DND-41 (cell line): ENCODE measurements around the gene KBTBD4.

Source experiments
- ATAC-seq: fragments of 200-7000 bp; cut with Tn5 transposase; 3 replicates; pipeline ENCODE4 v1.9.1; 2021; ENCODE audit warnings: low read depth; ENCODE audit not compliant: insufficient read depth
- DNase-seq: peaks from one replicate; pipeline ENCODE4 v3.0.0-alpha.2; 2020
- H2AFZ ChIP-seq: 2 replicates; pipeline ENCODE4 v1.6.0; 2012; ENCODE audit warnings: low read depth, low read length
- H3K27ac ChIP-seq: 2 replicates; pipeline ENCODE4 v1.5.1; 2012; ENCODE audit warnings: low read length, inconsistent platforms
- H3K27me3 ChIP-seq: fragments of 200-600 bp; sonication (generic); 2 replicates; pipeline ENCODE4 v1.6.0; 2012; ENCODE audit warnings: low read length, mild to moderate bottlenecking, inconsistent platforms; ENCODE audit not compliant: insufficient read depth, poor library complexity
- H3K36me3 ChIP-seq: 2 replicates; pipeline ENCODE4 v1.5.1; 2012; ENCODE audit warnings: low read length, inconsistent platforms; ENCODE audit not compliant: insufficient read depth
- H3K4me1 ChIP-seq: 2 replicates; pipeline ENCODE4 v1.5.1; 2012; ENCODE audit warnings: mild to moderate bottlenecking, low read length; ENCODE audit not compliant: insufficient read depth
- H3K4me2 ChIP-seq: 2 replicates; pipeline ENCODE4 v1.6.0; 2012; ENCODE audit warnings: mild to moderate bottlenecking, moderate library complexity, low read length, inconsistent platforms; ENCODE audit not compliant: insufficient read depth
- H3K4me3 ChIP-seq, 2 experiments: fragments of 200-600 bp in 1 of 2; shearing (Covaris generic) in 1 of 2; 2 replicates each; pipeline ENCODE4 v1.5.1; 2012 to 2016; ENCODE audit warnings: inconsistent platforms in 2 of 2, low read length in 2 of 2, mild to moderate bottlenecking in 2 of 2, low read depth in 1 of 2, moderate library complexity in 1 of 2
- H3K79me2 ChIP-seq: 2 replicates; pipeline ENCODE4 v1.6.0; 2012; ENCODE audit warnings: low read length, inconsistent platforms; ENCODE audit not compliant: insufficient read depth
- H3K9ac ChIP-seq: 2 replicates; pipeline ENCODE4 v1.6.0; 2012; ENCODE audit warnings: low read depth, mild to moderate bottlenecking, inconsistent platforms, low read length, moderate library complexity
- H3K9me3 ChIP-seq: 2 replicates; pipeline ENCODE4 v1.5.1; 2012; ENCODE audit warnings: low read length, moderate library complexity, mild to moderate bottlenecking, inconsistent platforms; ENCODE audit not compliant: insufficient read depth, severe bottlenecking
- H4K20me1 ChIP-seq: 2 replicates; pipeline ENCODE4 v1.6.0; 2012; ENCODE audit warnings: low read length; ENCODE audit not compliant: insufficient read depth
- EZH2 ChIP-seq: IDR thresholded peaks from 3 replicates; pipeline ENCODE4 v1.6.1; 2012; ENCODE audit warnings: borderline replicate concordance, low read depth, mild to moderate bottlenecking, moderate library complexity, low read length, inconsistent platforms; ENCODE audit not compliant: severe bottlenecking
- TF ChIP-seq, protein P1 (sequence below): IDR thresholded peaks from 2 replicates; pipeline ENCODE4 v1.5.1; 2012; ENCODE audit warnings: borderline replicate concordance, low read length, moderate library complexity, mild to moderate bottlenecking; ENCODE audit not compliant: poor library complexity, severe bottlenecking; ENCODE audit errors: extremely low read depth

The KBTBD4 gene

DNA sequence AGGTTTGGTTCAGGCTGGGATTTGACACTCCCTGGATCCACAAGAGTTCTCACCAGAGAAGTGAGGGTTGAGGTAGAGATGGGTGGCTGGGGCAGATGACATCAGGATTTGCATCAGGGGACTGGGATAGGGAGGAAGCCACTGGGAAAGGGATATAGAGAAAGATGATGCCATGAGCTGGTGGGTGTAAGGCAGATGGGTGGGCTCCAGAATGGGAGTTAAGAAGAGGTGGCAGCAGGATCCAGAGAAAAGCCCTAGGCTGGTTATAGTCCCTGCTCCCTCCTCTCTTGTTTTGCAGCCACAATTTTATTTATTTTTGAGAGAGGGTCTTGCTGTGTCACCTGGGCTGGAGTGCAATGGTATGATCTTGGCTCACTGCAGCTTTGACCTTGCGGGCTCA is 17.2 kb upstream of the KBTBD4 start:
- Histone ChIP-seq H3K4me1 (no peaks in the 10 kb centered on the region), H4K20me1 (no peaks in the 10 kb centered on the region), H3K9ac (no peak overlapping the region), H3K4me2 (no peak overlapping the region), H3K4me3 (no peak overlapping the region), H3K27me3 (no peaks in the 10 kb centered on the region), H3K27ac (no peak overlapping the region), H2AFZ (no peak overlapping the region), H3K79me2 (no peaks in the 10 kb centered on the region), H3K9me3 (no peaks in the 10 kb centered on the region), H3K36me3 (no peaks in the 10 kb centered on the region)
- no peak for DNase-seq
- ATAC-seq = no peak
- TF ChIP-seq, protein P1, sequence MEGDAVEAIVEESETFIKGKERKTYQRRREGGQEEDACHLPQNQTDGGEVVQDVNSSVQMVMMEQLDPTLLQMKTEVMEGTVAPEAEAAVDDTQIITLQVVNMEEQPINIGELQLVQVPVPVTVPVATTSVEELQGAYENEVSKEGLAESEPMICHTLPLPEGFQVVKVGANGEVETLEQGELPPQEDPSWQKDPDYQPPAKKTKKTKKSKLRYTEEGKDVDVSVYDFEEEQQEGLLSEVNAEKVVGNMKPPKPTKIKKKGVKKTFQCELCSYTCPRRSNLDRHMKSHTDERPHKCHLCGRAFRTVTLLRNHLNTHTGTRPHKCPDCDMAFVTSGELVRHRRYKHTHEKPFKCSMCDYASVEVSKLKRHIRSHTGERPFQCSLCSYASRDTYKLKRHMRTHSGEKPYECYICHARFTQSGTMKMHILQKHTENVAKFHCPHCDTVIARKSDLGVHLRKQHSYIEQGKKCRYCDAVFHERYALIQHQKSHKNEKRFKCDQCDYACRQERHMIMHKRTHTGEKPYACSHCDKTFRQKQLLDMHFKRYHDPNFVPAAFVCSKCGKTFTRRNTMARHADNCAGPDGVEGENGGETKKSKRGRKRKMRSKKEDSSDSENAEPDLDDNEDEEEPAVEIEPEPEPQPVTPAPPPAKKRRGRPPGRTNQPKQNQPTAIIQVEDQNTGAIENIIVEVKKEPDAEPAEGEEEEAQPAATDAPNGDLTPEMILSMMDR = no peak
- no peak for TF ChIP-seq EZH2

DNA sequence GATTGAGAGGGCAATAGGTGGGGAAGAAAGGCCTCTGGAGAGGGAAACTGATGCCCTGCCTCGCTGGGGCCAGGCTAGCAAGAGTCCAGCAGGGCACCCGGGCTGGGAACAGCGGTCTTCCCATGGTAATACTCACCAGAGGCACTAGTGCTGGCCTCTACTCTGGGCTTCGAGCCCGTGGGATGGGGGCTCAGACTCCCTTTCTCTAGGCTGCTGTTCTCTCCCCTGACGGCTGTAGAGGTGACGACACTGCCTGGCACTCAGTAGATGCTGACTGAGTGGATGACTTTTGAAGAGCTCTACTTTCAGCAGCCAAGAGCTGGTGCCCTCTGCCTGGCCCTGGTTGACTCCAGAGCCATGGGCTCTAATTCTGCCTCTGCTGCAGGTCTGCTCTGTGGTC is 16.3 kb upstream of the KBTBD4 start:
- DNase-seq = no peak
- H3K79me2 ChIP-seq = no peaks in the 10 kb centered on the region
- no peak overlapping the region for H3K9ac ChIP-seq
- TF ChIP-seq, protein P1 = no peak
- TF ChIP-seq EZH2 = no peak
- H3K4me1 ChIP-seq = no peaks in the 10 kb centered on the region
- no peak overlapping the region for H3K27ac ChIP-seq
- no peak overlapping the region for H2AFZ ChIP-seq
- H3K4me3 ChIP-seq = no peak overlapping the region
- peak; percentile 37; the same call in 2 of the 3 replicates for ATAC-seq
- no peaks in the 10 kb centered on the region for H3K27me3 ChIP-seq
- no peaks in the 10 kb centered on the region for H3K9me3 ChIP-seq
- no peaks in the 10 kb centered on the region for H3K36me3 ChIP-seq
- no peaks in the 10 kb centered on the region for H4K20me1 ChIP-seq
- no peak overlapping the region for H3K4me2 ChIP-seq

DNA sequence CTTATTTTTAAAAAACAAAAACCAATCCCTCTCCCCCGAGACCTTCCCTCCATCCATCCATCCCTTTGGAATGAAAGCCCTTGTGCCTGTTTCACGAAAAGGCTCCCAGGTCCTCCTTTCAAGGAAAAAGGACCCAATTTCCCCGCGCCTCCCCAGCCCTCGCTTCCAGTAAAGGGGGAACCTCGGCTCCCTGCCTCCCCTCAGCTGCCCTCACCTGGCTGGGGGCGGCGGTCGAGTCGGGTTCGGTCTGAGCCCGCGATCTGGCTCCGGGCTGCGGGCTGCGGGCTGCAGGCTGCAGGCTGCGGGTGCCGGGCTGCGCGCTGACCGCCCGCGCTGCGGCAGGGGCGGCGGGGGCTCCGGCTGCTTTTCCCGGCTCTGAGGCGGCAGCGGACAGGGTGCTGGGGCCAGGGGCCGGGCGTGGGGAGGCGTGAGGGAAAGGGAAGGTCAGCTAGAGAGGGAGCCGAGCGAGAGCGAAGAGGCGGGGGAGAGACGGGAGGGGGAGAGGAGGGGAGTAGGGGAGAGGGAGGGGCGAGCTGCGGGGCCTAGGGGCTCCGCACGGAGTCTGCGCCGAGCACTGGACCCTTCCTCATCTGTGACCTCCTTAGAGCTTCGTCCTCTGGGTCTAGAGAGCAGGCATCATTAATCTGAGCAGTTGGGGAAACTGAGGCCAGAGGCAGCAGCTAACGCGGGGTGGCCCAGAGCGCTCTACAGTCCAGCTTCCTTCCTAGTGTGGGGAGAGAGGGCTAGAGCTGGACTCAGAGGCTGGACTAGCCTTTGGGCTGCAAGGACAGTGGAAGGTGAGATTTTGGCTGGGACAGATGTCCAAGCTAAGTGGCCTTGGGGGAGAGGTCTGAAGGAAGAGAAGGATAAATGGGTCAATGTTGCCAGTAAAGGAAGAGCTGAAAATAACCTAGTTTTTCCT is 15.4 kb upstream of the KBTBD4 start, which contains the start of gene C1QTNF4:
C1QTNF4 (minus strand) TSS at position 478 of the 922 bp plus-strand sequence. CDS start 3,601 bp downstream, outside the sequence.
- Histone ChIP-seq H3K27me3 (no peaks in the 10 kb centered on the region), H3K36me3 (no peaks in the 10 kb centered on the region), H3K9me3 (no peaks in the 10 kb centered on the region), H4K20me1 (no peaks in the 10 kb centered on the region), H3K4me2 (no peak within 1 kb of the TSS), H2AFZ (no peak within 1 kb of the TSS), H3K79me2 (no peaks in the 10 kb centered on the region), H3K4me3 (no peak within 1 kb of the TSS), H3K27ac (no peak within 1 kb of the TSS), H3K9ac (no peak within 1 kb of the TSS), H3K4me1 (no peaks in the 10 kb centered on the region)
- DNase-seq = no peak
- no peak for TF ChIP-seq EZH2
- TF ChIP-seq, protein P1 = no peak
- no peak for ATAC-seq
